ENCODE results near the gene GPN3.

DNA sequence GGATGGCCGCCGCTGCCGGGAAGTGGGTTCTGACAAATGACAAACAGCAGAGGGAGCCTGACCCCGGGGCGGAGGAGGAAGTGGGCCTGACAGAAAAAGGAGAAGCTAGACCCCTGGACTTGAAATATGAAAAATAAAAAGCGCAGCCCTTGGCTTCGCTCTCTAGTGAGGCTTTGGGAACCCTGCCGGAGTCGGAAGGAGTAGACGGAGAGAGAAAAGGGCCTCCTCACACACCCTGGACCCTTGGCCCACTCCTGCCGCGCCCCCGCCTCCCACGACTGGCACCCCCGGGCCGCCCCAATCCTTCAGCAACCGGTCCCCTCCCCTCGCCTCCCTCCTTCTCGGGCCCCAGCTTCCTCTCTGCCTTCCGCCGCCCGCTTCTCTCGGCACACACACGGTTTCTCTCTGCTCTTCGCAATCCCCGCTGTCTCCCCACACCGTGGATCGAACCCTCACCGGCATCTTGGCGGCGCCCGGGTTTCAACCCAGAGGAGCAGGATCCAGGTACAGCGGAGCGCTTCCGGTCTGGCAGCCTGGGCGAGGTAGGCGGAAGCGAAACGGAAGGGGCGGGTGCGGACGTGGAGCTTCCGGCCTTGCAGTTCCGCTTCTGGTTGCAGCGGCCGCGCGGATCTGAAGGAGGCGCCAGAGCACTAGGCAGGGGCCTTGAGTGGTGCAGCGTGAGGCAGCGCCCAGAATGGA lies 18.1 kb downstream of the GPN3 start, which contains the start of gene ARPC3:
- TF ChIP-seq, protein P1, sequence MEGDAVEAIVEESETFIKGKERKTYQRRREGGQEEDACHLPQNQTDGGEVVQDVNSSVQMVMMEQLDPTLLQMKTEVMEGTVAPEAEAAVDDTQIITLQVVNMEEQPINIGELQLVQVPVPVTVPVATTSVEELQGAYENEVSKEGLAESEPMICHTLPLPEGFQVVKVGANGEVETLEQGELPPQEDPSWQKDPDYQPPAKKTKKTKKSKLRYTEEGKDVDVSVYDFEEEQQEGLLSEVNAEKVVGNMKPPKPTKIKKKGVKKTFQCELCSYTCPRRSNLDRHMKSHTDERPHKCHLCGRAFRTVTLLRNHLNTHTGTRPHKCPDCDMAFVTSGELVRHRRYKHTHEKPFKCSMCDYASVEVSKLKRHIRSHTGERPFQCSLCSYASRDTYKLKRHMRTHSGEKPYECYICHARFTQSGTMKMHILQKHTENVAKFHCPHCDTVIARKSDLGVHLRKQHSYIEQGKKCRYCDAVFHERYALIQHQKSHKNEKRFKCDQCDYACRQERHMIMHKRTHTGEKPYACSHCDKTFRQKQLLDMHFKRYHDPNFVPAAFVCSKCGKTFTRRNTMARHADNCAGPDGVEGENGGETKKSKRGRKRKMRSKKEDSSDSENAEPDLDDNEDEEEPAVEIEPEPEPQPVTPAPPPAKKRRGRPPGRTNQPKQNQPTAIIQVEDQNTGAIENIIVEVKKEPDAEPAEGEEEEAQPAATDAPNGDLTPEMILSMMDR (conservative IDR thresholded peaks at IDR 0.05 in 1 of 2, IDR thresholded peaks at IDR 0.05 in 1 of 2; ENCODE audit: extremely low read depth in 1 of 2, insufficient read depth in 1 of 2, low read depth in 1 of 2, low read length in 2 of 2), result peak; percentile 80 to 95
- no peak for TF ChIP-seq EZH2 (IDR thresholded peaks at IDR 0.05; ENCODE audit: borderline replicate concordance, low read length)

Data from mammary epithelial cell (primary cell).